Measurements from ENCODE around the gene SOCS7.

DNA sequence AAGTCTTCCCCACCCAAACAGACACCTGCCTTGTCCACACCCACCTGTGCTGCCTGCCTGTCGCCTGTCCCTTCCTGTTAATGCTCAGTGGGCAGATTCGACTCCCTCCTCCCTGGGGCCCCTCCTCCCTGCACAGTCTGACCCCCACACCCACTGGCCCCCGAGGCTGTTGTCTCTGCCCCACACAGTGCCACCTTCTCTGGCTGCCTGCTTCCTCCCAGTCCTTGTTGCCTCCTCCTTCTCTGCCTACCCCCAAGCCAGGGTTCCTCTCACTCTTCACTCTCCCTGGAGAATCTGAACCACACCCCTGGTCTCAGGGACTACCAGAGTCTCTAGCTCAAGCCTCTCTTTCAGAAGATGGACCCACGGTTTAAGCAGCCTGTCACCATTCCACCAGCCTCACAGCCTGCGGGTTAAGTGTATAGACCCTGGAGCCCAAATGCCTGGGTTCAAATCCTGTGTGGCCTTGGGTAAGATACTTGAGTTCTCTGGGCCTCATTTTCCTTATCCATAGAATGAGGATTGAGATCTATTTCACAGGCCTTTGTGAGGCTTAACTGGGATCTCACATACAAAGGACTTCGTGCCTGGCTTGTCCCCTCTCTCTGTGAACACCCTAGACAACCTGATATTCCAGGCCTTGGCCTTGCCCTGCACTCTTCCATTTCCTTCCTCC is 72.8 kb downstream of the SOCS7 start:
- TF ChIP-seq, protein P1, sequence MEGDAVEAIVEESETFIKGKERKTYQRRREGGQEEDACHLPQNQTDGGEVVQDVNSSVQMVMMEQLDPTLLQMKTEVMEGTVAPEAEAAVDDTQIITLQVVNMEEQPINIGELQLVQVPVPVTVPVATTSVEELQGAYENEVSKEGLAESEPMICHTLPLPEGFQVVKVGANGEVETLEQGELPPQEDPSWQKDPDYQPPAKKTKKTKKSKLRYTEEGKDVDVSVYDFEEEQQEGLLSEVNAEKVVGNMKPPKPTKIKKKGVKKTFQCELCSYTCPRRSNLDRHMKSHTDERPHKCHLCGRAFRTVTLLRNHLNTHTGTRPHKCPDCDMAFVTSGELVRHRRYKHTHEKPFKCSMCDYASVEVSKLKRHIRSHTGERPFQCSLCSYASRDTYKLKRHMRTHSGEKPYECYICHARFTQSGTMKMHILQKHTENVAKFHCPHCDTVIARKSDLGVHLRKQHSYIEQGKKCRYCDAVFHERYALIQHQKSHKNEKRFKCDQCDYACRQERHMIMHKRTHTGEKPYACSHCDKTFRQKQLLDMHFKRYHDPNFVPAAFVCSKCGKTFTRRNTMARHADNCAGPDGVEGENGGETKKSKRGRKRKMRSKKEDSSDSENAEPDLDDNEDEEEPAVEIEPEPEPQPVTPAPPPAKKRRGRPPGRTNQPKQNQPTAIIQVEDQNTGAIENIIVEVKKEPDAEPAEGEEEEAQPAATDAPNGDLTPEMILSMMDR (IDR thresholded peaks at IDR 0.05), result no peak
- TF ChIP-seq ZFX (IDR thresholded peaks at IDR 0.05; ENCODE audit: borderline replicate concordance), result no peak
